Naive thymus-derived CD4-positive, alpha-beta T cell (primary cell): ENCODE results near the gene TMEM132D. TPM values are rescaled to one million over a fixed set of nuclear protein-coding genes. Genes with fewer than 3 reads are reported as not detected.

Source experiments
- ATAC-seq: fragments of 150-1000 bp; cut with Tn5 transposase; 2 replicates; pipeline ENCODE4 v1.10.0; 2021; ENCODE audit warnings: mild to moderate bottlenecking, moderate library complexity
- CTCF ChIA-PET: fragments of 350-600 bp; sonication (Branson Sonifier 250); formaldehyde crosslinking; loops from one replicate; lab custom pipeline; 2021; ENCODE audit warnings: antibody characterized with exemption; lab: Charles Lee
- POLR2A ChIA-PET: fragments of 350-600 bp; sonication (Branson Sonifier 250); formaldehyde crosslinking; loops from one replicate; lab custom pipeline; 2021; ENCODE audit warnings: antibody characterized with exemption, inconsistent platforms; lab: Charles Lee
- DNase-seq, 9 donors: peaks; one replicate each; pipeline versions ENCODE4 v3.0.0 to v3.0.0-alpha.2; 2020 to 2022; ENCODE audit warnings: mixed read lengths in 1 of 9
- H3K27ac ChIP-seq: one replicate; pipeline ENCODE4 v1.7.0; 2013; ENCODE audit warnings: mild to moderate bottlenecking, low read depth, low read length, moderate library complexity
- H3K27me3 ChIP-seq, 2 donors: one replicate each; pipeline ENCODE4 v1.7.0; 2013; ENCODE audit warnings: low read length in 2 of 2, mild to moderate bottlenecking in 2 of 2, moderate library complexity in 2 of 2; ENCODE audit not compliant: control insufficient read depth in 2 of 2, insufficient read depth in 2 of 2
- H3K36me3 ChIP-seq, 3 experiments: 1 replicate in 2 of 3; 2 replicates in 1 of 3; pipeline ENCODE4 v1.7.0; 2013; ENCODE audit warnings: low read length in 3 of 3, mild to moderate bottlenecking in 3 of 3, moderate library complexity in 1 of 3; ENCODE audit not compliant: insufficient read depth in 3 of 3, control insufficient read depth in 2 of 3
- H3K4me1 ChIP-seq, 2 donors: one replicate each; pipeline ENCODE4 v1.7.0; 2013; ENCODE audit warnings: low read length in 2 of 2, mild to moderate bottlenecking in 2 of 2, moderate library complexity in 1 of 2; ENCODE audit not compliant: control insufficient read depth in 2 of 2, insufficient read depth in 2 of 2
- H3K4me3 ChIP-seq: 2 replicates; pipeline ENCODE4 v1.7.0; 2013; ENCODE audit warnings: mild to moderate bottlenecking, low read length
- H3K9me3 ChIP-seq, 3 experiments: 1 replicate in 2 of 3; 2 replicates in 1 of 3; pipeline ENCODE4 v1.7.0; 2013; ENCODE audit warnings: low read length in 3 of 3; ENCODE audit not compliant: control insufficient read depth in 2 of 3
- H3K27ac Mint-ChIP-seq, 9 donors: one replicate each; pipeline ENCODE4 v1.8.0; 2020 to 2022; ENCODE audit warnings: mixed read lengths in 9 of 9, mild to moderate bottlenecking in 8 of 9, moderate library complexity in 5 of 9, inconsistent platforms in 2 of 9
- H3K27me3 Mint-ChIP-seq, 5 donors: one replicate each; pipeline ENCODE4 v1.8.0; 2021 to 2022; ENCODE audit warnings: mixed read lengths in 5 of 5, mild to moderate bottlenecking in 1 of 5
- H3K36me3 Mint-ChIP-seq, 5 donors: one replicate each; pipeline ENCODE4 v1.8.0; 2020 to 2022; ENCODE audit warnings: mixed read lengths in 5 of 5, mild to moderate bottlenecking in 3 of 5, inconsistent platforms in 1 of 5
- H3K4me1 Mint-ChIP-seq, 7 donors: one replicate each; pipeline ENCODE4 v1.8.0; 2020 to 2022; ENCODE audit warnings: mixed read lengths in 7 of 7, mild to moderate bottlenecking in 3 of 7, inconsistent platforms in 1 of 7
- H3K4me3 Mint-ChIP-seq, 10 donors: one replicate each; pipeline ENCODE4 v1.8.0; 2020 to 2022; ENCODE audit warnings: mild to moderate bottlenecking in 10 of 10, mixed read lengths in 10 of 10, moderate library complexity in 6 of 10, inconsistent platforms in 2 of 10
- H3K9me3 Mint-ChIP-seq, 11 donors: one replicate each; pipeline ENCODE4 v1.8.0; 2020 to 2022; ENCODE audit warnings: mixed read lengths in 11 of 11, mild to moderate bottlenecking in 4 of 11, inconsistent platforms in 1 of 11, moderate library complexity in 1 of 11
- intact Hi-C, 2 donors: fragments of 100-400 bp; cut with micrococcal nuclease; formaldehyde crosslinking; loops; one replicate each; pipeline ENCODE4 v1.15.1; 2023
- polyA plus RNA-seq, 2 donors: library from polyadenylated mRNA; unstranded; fragments of 300-500 nt; fragmentation: Illumina TruSeq; gene quantifications; one replicate each; pipeline ENCODE4 v1.2.3, GENCODE V29; 2021
- total RNA-seq, 6 experiments: library from RNA in 5 of 6; stranded (reverse) in 5 of 6; gene quantifications; 1 replicate in 5 of 6; 2 replicates in 1 of 6; pipeline ENCODE4 v1.2.3 and lab custom pipeline; 2021 to 2026

TMEM132D gene
- total RNA-seq, result not detected
- polyA plus RNA-seq, result not detected
- total RNA-seq (lab: John Stamatoyannopoulos, UW), result not detected

GRCh38 chr12:129903956-129904829 lies at the start of gene TMEM132D:
Gene TMEM132D, minus strand, starts transcription at chr12:129904025.
- H3K27me3 Mint-ChIP-seq, result peaks cover 32 to 69% (median 40%) of the 10 kb centered on the region in 5 donors
- Histone ChIP-seq H3K4me1 (no peaks in the 10 kb centered on the region), H3K4me3 (no peak within 1 kb of the TSS), H3K36me3 (no peaks in the 10 kb centered on the region), H3K27me3 (no peaks in the 10 kb centered on the region), H3K9me3 (no peaks in the 10 kb centered on the region), H3K27ac (no peak within 1 kb of the TSS)
- no peaks in the 10 kb centered on the region for H3K4me1 Mint-ChIP-seq
- peaks cover 0 to 12% (median 0%) of the 10 kb centered on the region in 11 donors for H3K9me3 Mint-ChIP-seq
- intact Hi-C loops, result no loop called here
- ATAC-seq (no peak), DNase-seq (no peak)
- no peaks in the 10 kb centered on the region for H3K36me3 Mint-ChIP-seq
- H3K4me3 Mint-ChIP-seq, result no peak within 1 kb of the TSS
- POLR2A ChIA-PET, result no interaction called here
- no peak within 1 kb of the TSS for H3K27ac Mint-ChIP-seq
- CTCF ChIA-PET, result no interaction called here

DNA sequence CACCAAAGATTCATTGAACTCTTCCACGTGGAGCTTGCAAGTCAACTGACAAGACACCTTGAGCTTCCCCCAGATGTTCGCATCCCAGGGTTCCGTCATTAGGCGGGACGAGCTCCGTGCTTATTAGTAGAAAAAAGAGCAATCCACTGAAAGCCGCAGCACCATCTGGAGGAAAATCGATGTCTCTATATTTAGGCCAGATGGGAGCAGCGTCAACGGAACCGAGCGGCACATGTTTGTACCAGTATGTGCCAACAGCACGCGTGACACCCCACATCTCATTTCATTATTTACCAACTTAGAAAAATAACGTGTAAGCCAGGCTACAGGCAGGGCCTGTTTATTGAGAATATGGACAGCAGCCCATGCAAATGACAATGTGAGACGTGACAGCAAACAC lies 45.8 kb upstream of the TMEM132D start:
- H3K4me3 Mint-ChIP-seq, result no peak overlapping the region
- intact Hi-C loops, result no loop called here
- no peaks in the 10 kb centered on the region for H3K36me3 Mint-ChIP-seq
- H3K36me3 ChIP-seq, result no peaks in the 10 kb centered on the region
- peaks cover 0 to 7% (median 0%) of the 10 kb centered on the region in 11 donors for H3K9me3 Mint-ChIP-seq
- H3K27me3 ChIP-seq, result no peaks in the 10 kb centered on the region
- H3K4me1 Mint-ChIP-seq, result no peaks in the 10 kb centered on the region
- POLR2A ChIA-PET, result no interaction called here
- H3K27ac ChIP-seq, result no peak overlapping the region
- H3K9me3 ChIP-seq, result no peaks in the 10 kb centered on the region
- no peak for DNase-seq
- H3K4me1 ChIP-seq, result no peaks in the 10 kb centered on the region
- CTCF ChIA-PET, result no interaction called here
- ATAC-seq, result no peak
- peaks cover 0 to 14% (median 0%) of the 10 kb centered on the region in 5 donors for H3K27me3 Mint-ChIP-seq
- no peak overlapping the region for H3K4me3 ChIP-seq
- H3K27ac Mint-ChIP-seq, result no peak overlapping the region

DNA sequence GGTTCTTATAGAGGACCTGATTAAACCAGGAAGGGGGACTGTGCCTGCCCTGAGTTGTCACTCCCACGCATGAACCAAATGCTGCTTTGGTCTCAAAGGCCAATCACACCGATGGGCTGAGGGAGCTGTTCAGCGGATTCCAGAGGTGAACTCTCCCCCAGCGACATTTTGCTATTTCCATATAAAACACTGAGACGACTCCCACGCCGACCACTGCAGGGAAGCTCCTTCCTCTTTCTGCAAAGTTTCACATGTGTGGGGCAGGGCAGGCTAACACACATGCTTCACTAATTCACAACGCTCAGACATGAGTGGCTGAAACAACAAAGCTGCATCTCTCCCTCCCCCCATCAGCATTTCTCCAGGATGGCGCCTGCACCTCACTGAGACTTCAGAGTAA lies 37.8 kb upstream of the TMEM132D start:
- ATAC-seq (no peak), DNase-seq (no peak)
- Histone ChIP-seq H3K36me3 (no peaks in the 10 kb centered on the region), H3K9me3 (no peaks in the 10 kb centered on the region), H3K27ac (no peak overlapping the region), H3K4me1 (no peaks in the 10 kb centered on the region), H3K4me3 (no peak overlapping the region), H3K27me3 (no peaks in the 10 kb centered on the region)
- H3K4me3 Mint-ChIP-seq, result no peak overlapping the region
- ChIA-PET POLR2A (no interaction called here), CTCF (interaction anchor here (0.5 kb wide), 1 partner anchor 1404 kb away, joined by 3 read pairs; no protein-coding TSS in a partner anchor)
- peaks cover 0 to 4% (median 0%) of the 10 kb centered on the region in 11 donors for H3K9me3 Mint-ChIP-seq
- peaks cover 0 to 8% (median 5%) of the 10 kb centered on the region in 5 donors for H3K27me3 Mint-ChIP-seq
- peaks cover 0 to 1% (median 0%) of the 10 kb centered on the region in 7 donors for H3K4me1 Mint-ChIP-seq
- intact Hi-C loops, result no loop called here
- no peaks in the 10 kb centered on the region for H3K36me3 Mint-ChIP-seq
- no peak overlapping the region for H3K27ac Mint-ChIP-seq

- H3K4me3 Mint-ChIP-seq, result no peak overlapping the region
- no peaks in the 10 kb centered on the region for H3K36me3 ChIP-seq
- CTCF ChIA-PET, result no interaction called here
- no peaks in the 10 kb centered on the region for H3K36me3 Mint-ChIP-seq
- no peak overlapping the region for H3K27ac ChIP-seq
- peaks cover 0 to 14% (median 2%) of the 10 kb centered on the region in 11 donors for H3K9me3 Mint-ChIP-seq
- no peaks in the 10 kb centered on the region for H3K9me3 ChIP-seq
- intact Hi-C loops, result no loop called here
- no peaks in the 10 kb centered on the region for H3K4me1 Mint-ChIP-seq
- DNase-seq (no peak), ATAC-seq (no peak)
- POLR2A ChIA-PET, result no interaction called here
- no peaks in the 10 kb centered on the region for H3K27me3 ChIP-seq
- no peak overlapping the region for H3K4me3 ChIP-seq
- H3K4me1 ChIP-seq, result no peaks in the 10 kb centered on the region
- H3K27me3 Mint-ChIP-seq, result peaks cover 0 to 26% (median 11%) of the 10 kb centered on the region in 5 donors
- no peak overlapping the region for H3K27ac Mint-ChIP-seq
Measured at GRCh38 chr12:129938089-129938488, 34.3 kb upstream of the TMEM132D start.

- H3K9me3 Mint-ChIP-seq, result peaks cover 0 to 17% (median 2%) of the 10 kb centered on the region in 11 donors
- no peak overlapping the region for H3K27ac ChIP-seq
- CTCF ChIA-PET, result no interaction called here
- no peaks in the 10 kb centered on the region for H3K9me3 ChIP-seq
- H3K4me1 Mint-ChIP-seq, result no peaks in the 10 kb centered on the region
- H3K4me3 Mint-ChIP-seq, result no peak overlapping the region
- POLR2A ChIA-PET, result no interaction called here
- no peaks in the 10 kb centered on the region for H3K4me1 ChIP-seq
- H3K36me3 ChIP-seq, result no peaks in the 10 kb centered on the region
- no peak overlapping the region for H3K27ac Mint-ChIP-seq
- H3K27me3 ChIP-seq, result no peaks in the 10 kb centered on the region
- H3K27me3 Mint-ChIP-seq, result peaks cover 0 to 26% (median 8%) of the 10 kb centered on the region in 5 donors
- H3K36me3 Mint-ChIP-seq, result no peaks in the 10 kb centered on the region
- ATAC-seq (no peak), DNase-seq (no peak)
- H3K4me3 ChIP-seq, result no peak overlapping the region
- intact Hi-C loops, result no loop called here
Measured at GRCh38 chr12:129937426-129937825, 33.6 kb upstream of the TMEM132D start.

- no peaks in the 10 kb centered on the region for H3K4me1 ChIP-seq
- Mint-ChIP-seq H3K4me3 (no peak overlapping the region), H3K4me1 (peaks cover 0 to 2% (median 0%) of the 10 kb centered on the region in 7 donors), H3K9me3 (peaks cover 0 to 37% (median 8%) of the 10 kb centered on the region in 11 donors), H3K27me3 (peaks cover 0 to 32% (median 4%) of the 10 kb centered on the region in 5 donors), H3K27ac (no peak overlapping the region), H3K36me3 (peaks cover 0 to 4% (median 0%) of the 10 kb centered on the region in 5 donors)
- H3K27me3 ChIP-seq, result no peaks in the 10 kb centered on the region
- H3K4me3 ChIP-seq, result no peak overlapping the region
- intact Hi-C loops, result no loop called here
- no peak for ATAC-seq
- ChIA-PET POLR2A (no interaction called here), CTCF (no interaction called here)
- H3K27ac ChIP-seq, result no peak overlapping the region
- H3K36me3 ChIP-seq, result no peaks in the 10 kb centered on the region
- DNase-seq, result no peak
- H3K9me3 ChIP-seq, result no peaks in the 10 kb centered on the region
Measured at GRCh38 chr12:129928643-129929042, 24.8 kb upstream of the TMEM132D start.
